Caco-2 (cell line): Measurements from ENCODE around the gene FA2H. TPM values are rescaled to one million over a fixed set of nuclear protein-coding genes. Genes with fewer than 3 reads are reported as not detected.
"Not testable (repeated sequence)": the region's sequence is repeated elsewhere in the genome, so short reads cannot be mapped to it uniquely, and the experiment has no call there.

Experiments used
- BruUV-seq: library from RNA; stranded (reverse); fragments of 400-500 nt; replicated peaks from 2 replicates; lab custom pipeline; 2021; lab: Mats Ljungman, UMichigan
- CTCF ChIA-PET: fragments of 300-600 bp; sonication (Branson Sonifier 250); formaldehyde crosslinking; loops from one replicate; lab custom pipeline; 2022; ENCODE audit warnings: antibody characterized with exemption; lab: Charles Lee
- POLR2A ChIA-PET: fragments of 300-600 bp; sonication (Branson Sonifier 250); formaldehyde crosslinking; loops from one replicate; lab custom pipeline; 2022; ENCODE audit warnings: antibody characterized with exemption; lab: Charles Lee
- DNase-seq, 2 experiments: peaks; one replicate each; pipeline versions ENCODE4 v3.0.0 to v3.0.0-alpha.2; 2020 to 2022
- H3K27me3 ChIP-seq: replicated peaks from 2 replicates; pipeline ENCODE4 v1.6.0; 2011; ENCODE audit warnings: low read length; ENCODE audit not compliant: control insufficient read depth, insufficient read depth
- H3K36me3 ChIP-seq: 2 replicates; pipeline ENCODE4 v1.5.1; 2011; ENCODE audit warnings: low read length; ENCODE audit not compliant: control insufficient read depth, insufficient read depth
- H3K4me1 ChIP-seq: fragments of 250-450 bp; sonication (Bioruptor Pico); 2 replicates; pipeline ENCODE4 v1.5.1; 2020; ENCODE audit warnings: mild to moderate bottlenecking
- H3K4me3 ChIP-seq: 2 replicates; pipeline ENCODE4 v1.5.1; 2011; ENCODE audit warnings: low read depth, mild to moderate bottlenecking, control low read depth, low read length
- H3K9me3 ChIP-seq: fragments of 250-450 bp; sonication (Bioruptor Pico); 2 replicates; pipeline ENCODE4 v1.5.1; 2020; ENCODE audit warnings: mild to moderate bottlenecking, moderate library complexity
- H3K27ac Mint-ChIP-seq: one replicate; pipeline ENCODE4 v1.8.0; 2022; ENCODE audit warnings: mixed read lengths; ENCODE audit not compliant: unreplicated experiment
- H3K27me3 Mint-ChIP-seq: one replicate; pipeline ENCODE4 v1.8.0; 2022; ENCODE audit warnings: mixed read lengths; ENCODE audit not compliant: insufficient read depth, unreplicated experiment
- H3K36me3 Mint-ChIP-seq: one replicate; pipeline ENCODE4 v1.8.0; 2022; ENCODE audit warnings: mild to moderate bottlenecking, mixed read lengths; ENCODE audit not compliant: insufficient read depth, unreplicated experiment
- H3K4me1 Mint-ChIP-seq: one replicate; pipeline ENCODE4 v1.8.0; 2022; ENCODE audit warnings: low read depth, mixed read lengths; ENCODE audit not compliant: unreplicated experiment
- H3K4me3 Mint-ChIP-seq: one replicate; pipeline ENCODE4 v1.8.0; 2022; ENCODE audit warnings: mild to moderate bottlenecking, moderate library complexity, mixed read lengths; ENCODE audit not compliant: unreplicated experiment
- H3K9me3 Mint-ChIP-seq: one replicate; pipeline ENCODE4 v1.8.0; 2022; ENCODE audit warnings: mixed read lengths; ENCODE audit not compliant: unreplicated experiment
- intact Hi-C: fragments of 100-400 bp; cut with micrococcal nuclease; formaldehyde crosslinking; loops from one replicate; pipeline ENCODE4 v1.10.0; 2022; ENCODE audit not compliant: unreplicated experiment
- total RNA-seq: library from RNA; stranded (reverse); gene quantifications from 2 replicates; pipeline ENCODE4 v1.2.3, GENCODE V29; 2022
- TF ChIP-seq, protein P1 (sequence below), 2 experiments: fragments of 200-600 bp in 1 of 2; IDR thresholded peaks; 1 replicate in 1 of 2; 2 replicates in 1 of 2; pipeline versions ENCODE4 v1.5.1 to v1.8.0; 2011 to 2022; ENCODE audit warnings: antibody characterized with exemption in 1 of 2, control low read depth in 1 of 2, inconsistent platforms in 1 of 2, low read depth in 1 of 2, low read length in 1 of 2, mild to moderate bottlenecking in 1 of 2, moderate library complexity in 1 of 2; ENCODE audit not compliant: insufficient read depth in 1 of 2, severe bottlenecking in 1 of 2, unreplicated experiment in 1 of 2

FA2H gene
- total RNA-seq, 1 experiment from 2014 or later = 21.3 TPM

DNA sequence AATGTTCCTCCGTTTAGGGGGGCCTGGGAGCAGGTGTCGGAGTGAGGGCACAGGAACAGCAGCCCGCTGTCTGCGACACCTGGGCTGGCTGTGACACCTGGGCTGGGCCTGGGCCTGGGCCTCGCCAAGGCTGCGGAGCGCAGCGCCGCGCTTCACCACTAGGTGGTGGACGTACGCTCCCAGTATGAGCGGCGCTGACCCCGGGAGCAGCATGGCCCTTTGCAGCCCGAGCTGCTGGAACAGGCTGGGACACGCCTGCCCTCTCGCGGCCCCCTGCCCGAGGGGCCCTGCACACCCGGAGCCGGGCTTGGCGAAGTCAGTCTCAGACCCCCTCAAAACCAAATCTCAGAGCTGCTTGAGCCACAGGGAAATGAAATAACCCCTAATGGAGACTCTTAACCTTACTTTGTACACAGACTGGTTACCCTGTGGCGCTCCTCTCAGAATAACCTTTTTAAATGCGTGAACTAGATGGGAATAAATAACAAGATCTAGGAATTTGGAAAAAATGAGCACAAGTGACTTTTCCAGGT lies 38.6 kb upstream of the FA2H start:
- H3K9me3 Mint-ChIP-seq = no peaks in the 10 kb centered on the region
- H3K27me3 Mint-ChIP-seq = no peaks in the 10 kb centered on the region
- H3K4me1 Mint-ChIP-seq = peaks cover 34% of the 10 kb centered on the region
- H3K27me3 ChIP-seq = no peaks in the 10 kb centered on the region
- no peaks in the 10 kb centered on the region for H3K36me3 ChIP-seq
- peak overlapping the region; percentile 12 for H3K4me3 Mint-ChIP-seq
- H3K4me1 ChIP-seq = peaks cover 51% of the 10 kb centered on the region
- peaks cover 15% of the 10 kb centered on the region for H3K36me3 Mint-ChIP-seq
- no peak overlapping the region for H3K4me3 ChIP-seq
- H3K27ac Mint-ChIP-seq = no peak overlapping the region
- POLR2A ChIA-PET = interaction anchor here (0.6 kb wide), 1 partner anchor 12 kb away, joined by 3 read pairs; no protein-coding TSS in a partner anchor
- peak; percentile 94 to 97 for DNase-seq
- no TSS peak for BruUV-seq
- CTCF ChIA-PET = interaction anchor here (0.5 to 6.5 kb wide), 14 partner anchors 28 to 504 kb away, joined by 3 to 66 read pairs (median 3); partner anchors contain the start of genes FA2H and MLKL
- intact Hi-C loops = loop anchor here (1.0 to 5.0 kb wide), 5 partner anchors 28 to 146 kb away; partner anchors contain the start of genes FA2H and RFWD3
- H3K9me3 ChIP-seq = peaks cover 5% of the 10 kb centered on the region; the same call in 1 of the 2 replicates
- TF ChIP-seq, protein P1, sequence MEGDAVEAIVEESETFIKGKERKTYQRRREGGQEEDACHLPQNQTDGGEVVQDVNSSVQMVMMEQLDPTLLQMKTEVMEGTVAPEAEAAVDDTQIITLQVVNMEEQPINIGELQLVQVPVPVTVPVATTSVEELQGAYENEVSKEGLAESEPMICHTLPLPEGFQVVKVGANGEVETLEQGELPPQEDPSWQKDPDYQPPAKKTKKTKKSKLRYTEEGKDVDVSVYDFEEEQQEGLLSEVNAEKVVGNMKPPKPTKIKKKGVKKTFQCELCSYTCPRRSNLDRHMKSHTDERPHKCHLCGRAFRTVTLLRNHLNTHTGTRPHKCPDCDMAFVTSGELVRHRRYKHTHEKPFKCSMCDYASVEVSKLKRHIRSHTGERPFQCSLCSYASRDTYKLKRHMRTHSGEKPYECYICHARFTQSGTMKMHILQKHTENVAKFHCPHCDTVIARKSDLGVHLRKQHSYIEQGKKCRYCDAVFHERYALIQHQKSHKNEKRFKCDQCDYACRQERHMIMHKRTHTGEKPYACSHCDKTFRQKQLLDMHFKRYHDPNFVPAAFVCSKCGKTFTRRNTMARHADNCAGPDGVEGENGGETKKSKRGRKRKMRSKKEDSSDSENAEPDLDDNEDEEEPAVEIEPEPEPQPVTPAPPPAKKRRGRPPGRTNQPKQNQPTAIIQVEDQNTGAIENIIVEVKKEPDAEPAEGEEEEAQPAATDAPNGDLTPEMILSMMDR (IDR thresholded peaks at IDR 0.05; ENCODE audit: insufficient read depth in 1 of 2, low read depth in 1 of 2, low read length in 1 of 2, severe bottlenecking in 1 of 2, unreplicated experiment in 1 of 2) = peak; percentile 99

DNA sequence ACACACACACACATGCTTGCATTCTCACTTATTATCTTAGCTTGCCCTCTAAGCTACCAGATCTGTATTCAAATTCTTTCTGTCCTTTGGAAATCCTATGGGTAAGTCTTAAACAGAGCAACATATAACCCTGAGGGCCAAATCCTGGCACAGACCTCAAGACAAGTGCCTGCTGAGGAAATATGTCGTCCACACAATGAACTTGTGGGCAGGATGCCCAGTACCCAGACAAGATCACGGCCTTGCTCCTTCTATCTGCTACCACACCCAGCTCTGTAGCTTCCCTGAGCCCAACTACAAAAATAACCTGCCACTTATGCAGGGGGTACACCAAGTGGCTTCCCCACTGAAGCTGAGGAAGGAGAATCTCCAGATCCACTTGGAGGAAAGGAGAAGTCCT lies 37.3 kb upstream of the FA2H start:
- intact Hi-C loops = loop anchor here (5.0 kb wide), 1 partner anchor 145 kb away; the partner anchor contains the start of gene RFWD3
- Histone ChIP-seq H3K4me1 (peaks cover 53% of the 10 kb centered on the region), H3K36me3 (no peaks in the 10 kb centered on the region), H3K4me3 (no peak overlapping the region), H3K27me3 (no peaks in the 10 kb centered on the region), H3K9me3 (peaks cover 12% of the 10 kb centered on the region)
- no peaks in the 10 kb centered on the region for H3K27me3 Mint-ChIP-seq
- no TSS peak for BruUV-seq
- H3K9me3 Mint-ChIP-seq = peaks cover 4% of the 10 kb centered on the region
- H3K4me3 Mint-ChIP-seq = no peak overlapping the region
- DNase-seq = no peak
- CTCF ChIA-PET = interaction anchor here (0.9 to 6.5 kb wide), 3 partner anchors 27 to 186 kb away, joined by 3 to 66 read pairs (median 6); no protein-coding TSS in a partner anchor
- peaks cover 34% of the 10 kb centered on the region for H3K4me1 Mint-ChIP-seq
- POLR2A ChIA-PET = interaction anchor here (0.9 kb wide), 1 partner anchor 145 kb away, joined by 3 read pairs; the partner anchor contains the start of gene RFWD3
- TF ChIP-seq, protein P1 (IDR thresholded peaks at IDR 0.05; ENCODE audit: insufficient read depth in 1 of 2, low read depth in 1 of 2, low read length in 1 of 2, severe bottlenecking in 1 of 2, unreplicated experiment in 1 of 2) = no peak
- H3K27ac Mint-ChIP-seq = no peak overlapping the region
- H3K36me3 Mint-ChIP-seq = peaks cover 15% of the 10 kb centered on the region

DNA sequence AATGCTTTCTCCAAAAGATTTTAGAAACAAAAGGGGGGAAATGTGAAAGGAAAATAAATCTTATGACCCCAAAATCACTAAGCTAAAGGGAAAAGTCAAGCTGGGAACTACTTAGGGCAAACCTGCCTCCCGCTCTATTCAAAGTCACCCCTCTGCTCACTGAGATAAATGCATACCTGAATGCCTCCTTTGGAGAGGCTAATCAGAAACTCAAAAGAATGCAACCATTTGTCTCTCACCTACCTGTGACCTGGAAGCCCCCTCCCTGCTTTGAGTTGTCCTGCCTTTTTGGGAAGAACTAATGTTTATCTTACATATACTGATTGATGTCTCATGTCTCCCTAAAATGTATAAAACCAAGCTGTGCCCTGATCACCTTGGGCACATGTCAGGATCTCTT lies 36.6 kb upstream of the FA2H start:
- not testable (repeated sequence) for H3K36me3 ChIP-seq, H3K27me3 Mint-ChIP-seq, BruUV-seq, H3K27me3 ChIP-seq, H3K4me3 ChIP-seq, H3K4me3 Mint-ChIP-seq
- POLR2A ChIA-PET = interaction anchor here (0.5 to 0.9 kb wide), 2 partner anchors 57 to 144 kb away, joined by 3 read pairs; partner anchors contain the start of gene RFWD3
- peak overlapping the region; percentile 51 for H3K27ac Mint-ChIP-seq
- H3K9me3 Mint-ChIP-seq = peaks cover 11% of the 10 kb centered on the region
- Histone ChIP-seq H3K9me3 (peaks cover 19% of the 10 kb centered on the region), H3K4me1 (peaks cover 53% of the 10 kb centered on the region)
- CTCF ChIA-PET = interaction anchor here (0.9 to 6.5 kb wide), 3 partner anchors 37 to 187 kb away, joined by 3 to 66 read pairs (median 6); partner anchors contain the start of gene FA2H
- intact Hi-C loops = loop anchor here (5.0 kb wide), 1 partner anchor 144 kb away; the partner anchor contains the start of gene RFWD3
- H3K4me1 Mint-ChIP-seq = peaks cover 34% of the 10 kb centered on the region
- DNase-seq = peak in 1 of 2 experiments; percentile 22
- peaks cover 15% of the 10 kb centered on the region for H3K36me3 Mint-ChIP-seq
